ENCODE data around the gene AKAP8L.

DNA sequence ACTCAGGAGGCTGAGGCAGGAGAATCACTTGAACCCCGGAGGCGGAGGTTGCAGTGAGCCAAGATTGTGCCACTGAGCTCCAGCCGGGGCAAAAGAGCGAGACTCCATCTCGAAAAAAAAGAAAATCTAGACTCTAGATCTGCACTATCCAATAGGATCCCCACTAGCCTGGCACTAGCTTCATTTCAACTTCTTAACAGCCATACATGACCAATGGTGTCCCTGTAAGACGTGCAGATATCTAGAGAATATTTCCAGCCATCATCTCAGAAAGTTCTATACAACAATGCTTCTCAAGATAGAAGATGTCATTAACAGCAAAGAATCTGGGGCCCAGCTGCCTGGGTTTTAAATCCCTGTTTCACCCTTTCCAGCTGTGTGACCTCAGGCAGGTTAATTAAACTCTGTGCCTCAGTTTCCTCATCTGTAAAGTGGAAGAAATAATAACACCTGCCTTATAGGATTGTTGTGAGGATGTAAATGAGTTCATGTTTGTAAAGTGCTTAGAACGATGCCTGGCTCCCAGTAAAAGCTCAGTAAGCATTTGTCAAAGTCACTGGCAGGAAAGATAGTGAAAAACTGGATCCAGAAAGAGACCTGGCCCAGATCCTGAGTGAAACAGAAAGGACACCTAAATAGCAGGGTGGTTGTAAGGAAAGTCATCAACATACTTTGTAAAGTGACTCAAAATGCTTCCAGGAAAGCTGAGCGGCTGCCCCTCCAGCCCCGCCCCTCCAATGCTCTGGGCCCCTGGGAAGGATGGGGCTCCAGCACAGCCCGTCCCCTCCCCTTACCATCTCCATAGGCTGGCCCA, 17.4 kb upstream of the AKAP8L start:
- TF ChIP-seq SP1 (CRISPR knock-in tag; conservative IDR thresholded peaks at IDR 0.05), result no peak
- TF ChIP-seq, protein P1, sequence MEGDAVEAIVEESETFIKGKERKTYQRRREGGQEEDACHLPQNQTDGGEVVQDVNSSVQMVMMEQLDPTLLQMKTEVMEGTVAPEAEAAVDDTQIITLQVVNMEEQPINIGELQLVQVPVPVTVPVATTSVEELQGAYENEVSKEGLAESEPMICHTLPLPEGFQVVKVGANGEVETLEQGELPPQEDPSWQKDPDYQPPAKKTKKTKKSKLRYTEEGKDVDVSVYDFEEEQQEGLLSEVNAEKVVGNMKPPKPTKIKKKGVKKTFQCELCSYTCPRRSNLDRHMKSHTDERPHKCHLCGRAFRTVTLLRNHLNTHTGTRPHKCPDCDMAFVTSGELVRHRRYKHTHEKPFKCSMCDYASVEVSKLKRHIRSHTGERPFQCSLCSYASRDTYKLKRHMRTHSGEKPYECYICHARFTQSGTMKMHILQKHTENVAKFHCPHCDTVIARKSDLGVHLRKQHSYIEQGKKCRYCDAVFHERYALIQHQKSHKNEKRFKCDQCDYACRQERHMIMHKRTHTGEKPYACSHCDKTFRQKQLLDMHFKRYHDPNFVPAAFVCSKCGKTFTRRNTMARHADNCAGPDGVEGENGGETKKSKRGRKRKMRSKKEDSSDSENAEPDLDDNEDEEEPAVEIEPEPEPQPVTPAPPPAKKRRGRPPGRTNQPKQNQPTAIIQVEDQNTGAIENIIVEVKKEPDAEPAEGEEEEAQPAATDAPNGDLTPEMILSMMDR (IDR thresholded peaks at IDR 0.05), result no peak
- no peak for TF ChIP-seq JUN (CRISPR knock-in tag; IDR thresholded peaks at IDR 0.05)
- TF ChIP-seq GTF2I (CRISPR knock-in tag; conservative IDR thresholded peaks at IDR 0.05), result no peak
- TF ChIP-seq, protein P2, sequence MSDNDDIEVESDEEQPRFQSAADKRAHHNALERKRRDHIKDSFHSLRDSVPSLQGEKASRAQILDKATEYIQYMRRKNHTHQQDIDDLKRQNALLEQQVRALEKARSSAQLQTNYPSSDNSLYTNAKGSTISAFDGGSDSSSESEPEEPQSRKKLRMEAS (CRISPR knock-in tag; IDR thresholded peaks at IDR 0.05), result no peak
- TF ChIP-seq, protein P3, sequence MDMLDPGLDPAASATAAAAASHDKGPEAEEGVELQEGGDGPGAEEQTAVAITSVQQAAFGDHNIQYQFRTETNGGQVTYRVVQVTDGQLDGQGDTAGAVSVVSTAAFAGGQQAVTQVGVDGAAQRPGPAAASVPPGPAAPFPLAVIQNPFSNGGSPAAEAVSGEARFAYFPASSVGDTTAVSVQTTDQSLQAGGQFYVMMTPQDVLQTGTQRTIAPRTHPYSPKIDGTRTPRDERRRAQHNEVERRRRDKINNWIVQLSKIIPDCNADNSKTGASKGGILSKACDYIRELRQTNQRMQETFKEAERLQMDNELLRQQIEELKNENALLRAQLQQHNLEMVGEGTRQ (CRISPR knock-in tag; IDR thresholded peaks at IDR 0.05), result no peak
